HCT116 (cell line): ENCODE data around the gene RPS29.

ENCODE experiments used
- EZH2 ChIP-seq: fragments of 200-600 bp; sonication (generic); IDR thresholded peaks from 2 replicates; pipeline ENCODE4 v1.6.1; 2017; ENCODE audit warnings: antibody characterized with exemption, mixed run types
- POLR2A ChIP-seq: IDR thresholded peaks from 2 replicates; pipeline ENCODE4 v1.7.0; 2011; ENCODE audit warnings: borderline replicate concordance; ENCODE audit not compliant: insufficient read depth, insufficient read length; ENCODE audit errors: extremely low read depth
- POLR2AphosphoS5 ChIP-seq: IDR thresholded peaks from 2 replicates; pipeline ENCODE4 v1.6.1; 2011; ENCODE audit warnings: mild to moderate bottlenecking, low read depth, low read length, moderate library complexity
- TF ChIP-seq, protein P1 (sequence below), 3 experiments: fragments of 200-600 bp in 1 of 3; sonication (generic) in 1 of 3; IDR thresholded peaks in 2 of 3; conservative IDR thresholded peaks in 1 of 3; 2 replicates each; pipeline ENCODE4 v1.5.1; 2012 to 2017; ENCODE audit warnings: low read depth in 2 of 3, low read length in 2 of 3, antibody characterized with exemption in 1 of 3, borderline replicate concordance in 1 of 3, control low read depth in 1 of 3, mild to moderate bottlenecking in 1 of 3, mixed read lengths in 1 of 3, mixed run types in 1 of 3, moderate library complexity in 1 of 3; ENCODE audit not compliant: insufficient read depth in 1 of 3

DNA sequence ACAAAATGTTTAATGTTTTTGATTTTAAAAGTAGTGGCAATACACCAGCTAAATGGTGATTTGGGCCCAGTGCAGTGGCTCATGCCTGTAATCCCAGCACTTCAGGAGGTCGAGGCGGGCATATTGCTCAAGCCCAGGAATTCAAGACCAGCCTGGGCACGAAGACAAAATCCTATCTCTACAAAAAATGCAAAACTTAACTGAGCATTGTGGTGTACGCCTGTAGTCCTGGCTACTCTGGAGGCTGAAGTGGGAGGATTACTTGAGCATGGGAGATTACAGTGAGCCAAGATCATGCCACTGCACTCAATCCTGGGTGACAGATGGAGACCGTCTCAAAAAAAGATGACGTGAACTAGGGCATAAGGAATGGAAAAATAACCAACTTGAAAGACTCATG is 29.6 kb upstream of the RPS29 start:
- TF ChIP-seq, protein P1, sequence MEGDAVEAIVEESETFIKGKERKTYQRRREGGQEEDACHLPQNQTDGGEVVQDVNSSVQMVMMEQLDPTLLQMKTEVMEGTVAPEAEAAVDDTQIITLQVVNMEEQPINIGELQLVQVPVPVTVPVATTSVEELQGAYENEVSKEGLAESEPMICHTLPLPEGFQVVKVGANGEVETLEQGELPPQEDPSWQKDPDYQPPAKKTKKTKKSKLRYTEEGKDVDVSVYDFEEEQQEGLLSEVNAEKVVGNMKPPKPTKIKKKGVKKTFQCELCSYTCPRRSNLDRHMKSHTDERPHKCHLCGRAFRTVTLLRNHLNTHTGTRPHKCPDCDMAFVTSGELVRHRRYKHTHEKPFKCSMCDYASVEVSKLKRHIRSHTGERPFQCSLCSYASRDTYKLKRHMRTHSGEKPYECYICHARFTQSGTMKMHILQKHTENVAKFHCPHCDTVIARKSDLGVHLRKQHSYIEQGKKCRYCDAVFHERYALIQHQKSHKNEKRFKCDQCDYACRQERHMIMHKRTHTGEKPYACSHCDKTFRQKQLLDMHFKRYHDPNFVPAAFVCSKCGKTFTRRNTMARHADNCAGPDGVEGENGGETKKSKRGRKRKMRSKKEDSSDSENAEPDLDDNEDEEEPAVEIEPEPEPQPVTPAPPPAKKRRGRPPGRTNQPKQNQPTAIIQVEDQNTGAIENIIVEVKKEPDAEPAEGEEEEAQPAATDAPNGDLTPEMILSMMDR (IDR thresholded peaks at IDR 0.05 in 2 of 3, conservative IDR thresholded peaks at IDR 0.05 in 1 of 3; ENCODE audit: borderline replicate concordance in 1 of 3, insufficient read depth in 1 of 3, low read depth in 2 of 3, low read length in 2 of 3) = no peak
- TF ChIP-seq POLR2AphosphoS5 = no peak
- no peak for TF ChIP-seq EZH2
- no peak for TF ChIP-seq POLR2A
